Lung (tissue), 12 donors: Measurements from ENCODE around the gene TMEM39B. TPM values are rescaled to one million over a fixed set of nuclear protein-coding genes. Genes with fewer than 3 reads are reported as not detected.
"Not testable (repeated sequence)": the region's sequence is repeated elsewhere in the genome, so short reads cannot be mapped to it uniquely, and the experiment has no call there.

ENCODE experiments used
- ATAC-seq: fragments of 200-7000 bp; cut with Tn5 transposase; one replicate; pipeline ENCODE4 v1.9.1; 2020; ENCODE audit warnings: moderate number of reproducible peaks; ENCODE audit not compliant: insufficient read depth, low FRiP score
- DNase-seq, 3 donors: peaks; one replicate each; pipeline ENCODE4 v3.0.0-alpha.2; 2013 to 2017
- H3K27ac ChIP-seq, 2 donors: one replicate each; pipeline ENCODE4 v1.5.1; 2013; ENCODE audit warnings: mild to moderate bottlenecking in 2 of 2, moderate library complexity in 2 of 2, control low read depth in 1 of 2, inconsistent platforms in 1 of 2, low read depth in 1 of 2, low read length in 1 of 2
- H3K27me3 ChIP-seq, 3 donors: one replicate each; pipeline ENCODE4 v1.5.1; 2013; ENCODE audit warnings: low read length in 2 of 3; ENCODE audit not compliant: control insufficient read depth in 3 of 3, insufficient read depth in 3 of 3
- H3K36me3 ChIP-seq, 4 donors: one replicate each; pipeline ENCODE4 v1.5.1; 2013; ENCODE audit warnings: low read length in 4 of 4, mild to moderate bottlenecking in 1 of 4, moderate library complexity in 1 of 4; ENCODE audit not compliant: control insufficient read depth in 4 of 4, insufficient read depth in 4 of 4
- H3K4me1 ChIP-seq, 5 donors: one replicate each; pipeline ENCODE4 v1.5.1; 2013; ENCODE audit warnings: low read length in 5 of 5, mild to moderate bottlenecking in 2 of 5, moderate library complexity in 1 of 5; ENCODE audit not compliant: control insufficient read depth in 5 of 5, insufficient read depth in 5 of 5
- H3K4me3 ChIP-seq: one replicate; pipeline ENCODE4 v1.5.1; 2013; ENCODE audit warnings: mild to moderate bottlenecking, control low read depth, moderate library complexity
- H3K9ac ChIP-seq, 2 donors: one replicate each; pipeline ENCODE4 v1.5.1; 2013; ENCODE audit warnings: low read length in 2 of 2, control low read depth in 1 of 2; ENCODE audit not compliant: insufficient read depth in 1 of 2
- H3K9me3 ChIP-seq, 4 donors: one replicate each; pipeline ENCODE4 v1.5.1; 2013; ENCODE audit warnings: low read length in 3 of 4, mild to moderate bottlenecking in 1 of 4, moderate library complexity in 1 of 4; ENCODE audit not compliant: control insufficient read depth in 4 of 4, insufficient read depth in 3 of 4
- WGBS, 2 donors: extraction: QIAGEN DNeasy Blood & Tissue Kit; methylation state at CpG; one replicate each; pipeline ENCODE4 v1.1.7; 2013; 5-methylcytosine and 5-hydroxymethylcytosine counted together
- polyA plus RNA-seq, 2 donors: library from polyadenylated mRNA; stranded (reverse); fragments of 200-250 nt; gene quantifications; one replicate each; pipeline ENCODE4 v1.2.1, GENCODE V29; 2013
- total RNA-seq, 2 donors: library from RNA; depleted of rRNA in 1 of 2; stranded (reverse); fragments of >200 nt in 1 of 2; gene quantifications; one replicate each; pipeline ENCODE4 v1.2.1, GENCODE V29; 2014 to 2021
- TF ChIP-seq, protein P1 (sequence below): IDR thresholded peaks from 2 replicates; pipeline ENCODE4 v1.5.1; 2012; ENCODE audit warnings: mild to moderate bottlenecking; ENCODE audit errors: control extremely low read depth, extremely low read depth
- donor health status: control.
- donor health status: control.
- donor health status: Bipolar disorder and iron deficiency.
- donor health status: healthy.
- donor health status: DM: yes; HTN: yes; CAD: no.

TMEM39B gene
- total and polyA plus RNA-seq, 4 donors = 7.6 to 23.8 (median 13.6) TPM

DNA sequence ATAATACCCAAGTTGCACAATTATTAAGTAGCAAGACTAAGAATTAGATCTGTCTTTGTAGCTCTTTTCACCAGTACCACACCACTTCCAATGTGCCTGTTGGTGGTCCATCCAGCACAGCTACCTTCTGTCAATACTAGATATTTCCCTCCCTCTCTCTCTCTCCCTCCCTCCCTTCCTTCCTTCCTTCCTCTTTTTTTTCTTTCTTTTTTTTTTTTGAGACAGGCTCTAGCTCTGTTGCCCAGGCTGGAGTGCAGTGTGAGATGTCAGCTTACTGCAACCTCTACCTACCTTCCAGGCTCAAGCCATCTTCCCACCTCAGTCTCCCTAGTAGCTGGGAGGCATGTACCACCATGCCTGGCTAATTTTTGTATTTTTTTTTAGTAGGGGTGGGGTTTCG lies 56.2 kb downstream of the TMEM39B start:
- WGBS, 2 donors = 93 to 100% methylated on average over 1 of the region's 1 CpG
- H3K27ac ChIP-seq = no peak overlapping the region

DNA sequence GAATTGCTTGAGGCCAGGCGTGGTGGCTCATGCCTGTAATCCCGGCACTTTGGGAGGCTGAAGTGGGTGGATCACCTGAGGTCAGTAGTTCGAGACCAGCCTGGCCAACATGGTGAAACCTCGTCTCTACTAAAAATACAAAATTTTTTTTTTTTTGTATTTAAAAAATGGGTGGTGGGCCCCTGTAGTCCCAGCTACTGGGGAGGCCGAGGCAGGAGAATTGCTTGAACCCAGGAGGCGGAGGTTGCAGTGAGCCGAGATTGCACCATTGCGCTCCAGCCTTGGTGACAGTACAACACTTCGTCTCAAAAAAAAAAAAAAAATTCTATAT lies 61.2 kb downstream of the TMEM39B start:
- not testable (repeated sequence) for H3K9ac ChIP-seq, H3K9me3 ChIP-seq, H3K27me3 ChIP-seq, DNase-seq, H3K27ac ChIP-seq, H3K36me3 ChIP-seq, ATAC-seq, H3K4me1 ChIP-seq, H3K4me3 ChIP-seq
- 94 to 96% methylated on average over 9 of the region's 9 CpGs for WGBS, 2 donors

More for the DNA sequence above, 56.2 kb downstream of the TMEM39B start:
- Histone ChIP-seq H3K4me3 (no peak overlapping the region), H3K36me3 (peaks cover 0 to 4% (median 2%) of the 10 kb centered on the region in 4 donors), H3K4me1 (peaks cover 0 to 18% (median 0%) of the 10 kb centered on the region in 5 donors), H3K9ac (no peak overlapping the region), H3K27me3 (no peaks in the 10 kb centered on the region), H3K9me3 (no peaks in the 10 kb centered on the region)
- no peak for ATAC-seq
- DNase-seq = no peak
- TF ChIP-seq, protein P1, sequence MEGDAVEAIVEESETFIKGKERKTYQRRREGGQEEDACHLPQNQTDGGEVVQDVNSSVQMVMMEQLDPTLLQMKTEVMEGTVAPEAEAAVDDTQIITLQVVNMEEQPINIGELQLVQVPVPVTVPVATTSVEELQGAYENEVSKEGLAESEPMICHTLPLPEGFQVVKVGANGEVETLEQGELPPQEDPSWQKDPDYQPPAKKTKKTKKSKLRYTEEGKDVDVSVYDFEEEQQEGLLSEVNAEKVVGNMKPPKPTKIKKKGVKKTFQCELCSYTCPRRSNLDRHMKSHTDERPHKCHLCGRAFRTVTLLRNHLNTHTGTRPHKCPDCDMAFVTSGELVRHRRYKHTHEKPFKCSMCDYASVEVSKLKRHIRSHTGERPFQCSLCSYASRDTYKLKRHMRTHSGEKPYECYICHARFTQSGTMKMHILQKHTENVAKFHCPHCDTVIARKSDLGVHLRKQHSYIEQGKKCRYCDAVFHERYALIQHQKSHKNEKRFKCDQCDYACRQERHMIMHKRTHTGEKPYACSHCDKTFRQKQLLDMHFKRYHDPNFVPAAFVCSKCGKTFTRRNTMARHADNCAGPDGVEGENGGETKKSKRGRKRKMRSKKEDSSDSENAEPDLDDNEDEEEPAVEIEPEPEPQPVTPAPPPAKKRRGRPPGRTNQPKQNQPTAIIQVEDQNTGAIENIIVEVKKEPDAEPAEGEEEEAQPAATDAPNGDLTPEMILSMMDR = no peak

DNA sequence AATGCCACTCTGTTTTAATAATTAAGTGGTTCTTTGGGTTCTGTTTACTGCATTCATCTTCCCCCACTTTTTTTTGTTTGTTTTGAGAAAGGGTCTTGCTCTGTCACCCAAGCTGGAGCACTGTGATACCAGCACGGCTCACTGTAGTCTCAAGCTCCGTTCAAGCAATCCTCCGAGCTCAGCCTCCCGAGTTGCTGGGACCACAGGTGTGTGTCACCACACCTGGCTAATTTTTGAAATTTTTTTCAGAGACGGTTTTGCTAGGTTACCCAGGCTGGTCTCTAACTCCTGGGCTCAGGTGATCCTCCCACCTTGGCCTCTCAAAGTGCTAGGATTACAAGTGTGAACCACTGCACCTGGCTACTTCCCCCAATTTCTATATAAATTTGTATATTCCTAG lies 64.4 kb downstream of the TMEM39B start:
- 92 to 96% methylated on average over 5 of the region's 5 CpGs for WGBS, 2 donors

DNA sequence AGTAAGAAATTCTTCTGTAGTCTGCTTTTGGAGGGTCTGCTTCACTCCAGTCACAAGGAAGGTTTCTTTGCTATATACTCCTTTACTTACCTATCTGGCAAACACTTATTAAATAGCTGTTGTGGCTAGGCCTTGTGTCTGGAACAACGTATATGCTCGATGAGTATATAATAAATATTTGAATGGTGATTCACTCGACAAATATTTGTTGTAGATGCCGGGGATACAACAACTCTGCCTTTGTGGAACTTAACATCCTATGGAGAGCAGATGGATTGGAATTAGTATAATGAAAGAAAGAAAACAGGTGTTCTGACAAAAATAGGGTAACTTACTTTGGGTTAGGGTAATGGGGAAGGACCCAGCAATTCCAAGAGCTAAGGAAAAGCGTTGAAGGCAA lies 66.2 kb downstream of the TMEM39B start:
- DNase-seq (no peak), ATAC-seq (no peak)
- Histone ChIP-seq H3K27me3 (no peaks in the 10 kb centered on the region), H3K36me3 (peaks cover 0 to 4% (median 0%) of the 10 kb centered on the region in 4 donors), H3K4me1 (peaks cover 0 to 20% (median 5%) of the 10 kb centered on the region in 5 donors), H3K9me3 (no peaks in the 10 kb centered on the region), H3K4me3 (no peak overlapping the region), H3K9ac (no peak overlapping the region), H3K27ac (no peak overlapping the region)
- TF ChIP-seq, protein P1 = no peak
- 72 to 74% methylated on average over 5 of the region's 5 CpGs for WGBS, 2 donors

More for the DNA sequence above, 64.4 kb downstream of the TMEM39B start:
- Histone ChIP-seq H3K9ac (no peak overlapping the region), H3K4me3 (no peak overlapping the region), H3K9me3 (no peaks in the 10 kb centered on the region), H3K27ac (no peak overlapping the region), H3K27me3 (no peaks in the 10 kb centered on the region), H3K36me3 (peaks cover 0 to 4% (median 0%) of the 10 kb centered on the region in 4 donors), H3K4me1 (peaks cover 0 to 15% (median 0%) of the 10 kb centered on the region in 5 donors)
- DNase-seq (no peak), ATAC-seq (no peak)
- TF ChIP-seq, protein P1 = no peak
